GM12873 (cell line): Measurements from ENCODE around the gene CAMK2B.

Experiments
- CTCF ChIP-seq: IDR thresholded peaks from 2 replicates; pipeline ENCODE4 v1.5.1; 2012; ENCODE audit warnings: low read depth, mild to moderate bottlenecking, moderate library complexity, low read length, control low read depth; ENCODE audit not compliant: insufficient read depth; ENCODE audit errors: missing control alignments

CAMK2B gene

GRCh38 chr7:44242091-44242490 is 83.3 kb downstream of the CAMK2B start:
- no peak for TF ChIP-seq CTCF

GRCh38 chr7:44240983-44241510 is 84.3 kb downstream of the CAMK2B start:
- peak; percentile 90 for TF ChIP-seq CTCF

- TF ChIP-seq CTCF, result no peak
Observed at GRCh38 chr7:44240376-44240775, 85.0 kb downstream of the CAMK2B start.

- TF ChIP-seq CTCF, result no peak
Observed at GRCh38 chr7:44239361-44239760, 86.0 kb downstream of the CAMK2B start.

GRCh38 chr7:44238116-44238695 is 87.2 kb downstream of the CAMK2B start:
- no peak for TF ChIP-seq CTCF

GRCh38 chr7:44237696-44238095 is 87.7 kb downstream of the CAMK2B start:
- TF ChIP-seq CTCF, result no peak

- no peak for TF ChIP-seq CTCF
Observed at GRCh38 chr7:44236333-44236728, 89.1 kb downstream of the CAMK2B start.
